ENCODE results near the gene F2RL3.

GRCh38 chr19:16940626-16941025 is 51.8 kb downstream of the F2RL3 start:
- TF ChIP-seq POLR2A (conservative IDR thresholded peaks at IDR 0.05), result no peak
- TF ChIP-seq ZFX (CRISPR knock-in tag; IDR thresholded peaks at IDR 0.05), result no peak
- no peak for TF ChIP-seq U2AF1 (optimal IDR thresholded peaks at IDR 0.05; ENCODE audit: low read depth, low read length)
- no peak for TF ChIP-seq RBFOX2 (IDR thresholded peaks at IDR 0.05; ENCODE audit: low read depth, low read length)
- TF ChIP-seq TAF1 (IDR thresholded peaks at IDR 0.05; ENCODE audit: control insufficient read depth, extremely low read depth, insufficient read depth, low read length, severe bottlenecking), result no peak
- TF ChIP-seq CTCF (IDR thresholded peaks at IDR 0.05 in 2 of 3, conservative IDR thresholded peaks at IDR 0.05 in 1 of 3; ENCODE audit: insufficient read depth in 2 of 3, low read depth in 1 of 3, low read length in 3 of 3), result no peak
